H9 (cell line): ENCODE data around the gene SLC25A46. TPM values are rescaled to one million over a fixed set of nuclear protein-coding genes. Genes with fewer than 3 reads are reported as not detected.

Experiments used
- DNase-seq: peaks from one replicate; pipeline ENCODE4 v3.0.0-alpha.2; 2017
- H2AFZ ChIP-seq: one replicate; pipeline ENCODE4 v1.6.1; 2013; ENCODE audit warnings: mild to moderate bottlenecking, low read length, control low read depth, moderate library complexity
- H2AK5ac ChIP-seq: 2 replicates; pipeline ENCODE4 v1.6.1; 2013; ENCODE audit warnings: low read length, control low read depth, mixed read lengths; ENCODE audit not compliant: insufficient read length
- H2BK120ac ChIP-seq: one replicate; pipeline ENCODE4 v1.6.1; 2013; ENCODE audit warnings: low read depth, mild to moderate bottlenecking, low read length, control low read depth, inconsistent platforms; ENCODE audit not compliant: poor library complexity, severe bottlenecking
- H2BK12ac ChIP-seq: 2 replicates; pipeline ENCODE4 v1.6.1; 2013; ENCODE audit warnings: low read length, control low read depth, mixed read lengths, low read depth; ENCODE audit not compliant: insufficient read length
- H2BK15ac ChIP-seq: 2 replicates; pipeline ENCODE4 v1.6.1; 2013; ENCODE audit warnings: low read depth, low read length, control low read depth
- H2BK20ac ChIP-seq: one replicate; pipeline ENCODE4 v1.6.1; 2013; ENCODE audit warnings: low read depth, mild to moderate bottlenecking, low read length, control low read depth, inconsistent platforms; ENCODE audit not compliant: poor library complexity, severe bottlenecking
- H2BK5ac ChIP-seq: 2 replicates; pipeline ENCODE4 v1.6.1; 2013; ENCODE audit warnings: low read length, control low read depth, mixed read lengths; ENCODE audit not compliant: insufficient read length
- H3K14ac ChIP-seq: 2 replicates; pipeline ENCODE4 v1.6.1; 2013; ENCODE audit warnings: low read length, control low read depth; ENCODE audit not compliant: insufficient read depth
- H3K18ac ChIP-seq: 2 replicates; pipeline ENCODE4 v1.6.1; 2013; ENCODE audit warnings: low read depth, mild to moderate bottlenecking, mixed read lengths, low read length, control low read depth; ENCODE audit not compliant: insufficient read length
- H3K23ac ChIP-seq: 2 replicates; pipeline ENCODE4 v1.6.1; 2013; ENCODE audit warnings: low read length, control low read depth, mixed read lengths, low read depth; ENCODE audit not compliant: insufficient read length
- H3K23me2 ChIP-seq: 2 replicates; pipeline ENCODE4 v1.6.1; 2013; ENCODE audit warnings: low read depth, mild to moderate bottlenecking, mixed read lengths, low read length, control low read depth; ENCODE audit not compliant: insufficient read length, poor library complexity, severe bottlenecking
- H3K27ac ChIP-seq: 2 replicates; pipeline ENCODE4 v1.5.1; 2013; ENCODE audit warnings: low read length, control low read depth, mixed read lengths, low read depth; ENCODE audit not compliant: insufficient read length
- H3K27me3 ChIP-seq: 2 replicates; pipeline ENCODE4 v1.6.1; 2013; ENCODE audit warnings: low read length, control low read depth, inconsistent platforms; ENCODE audit not compliant: insufficient read depth
- H3K4ac ChIP-seq: 2 replicates; pipeline ENCODE4 v1.6.1; 2013; ENCODE audit warnings: low read depth, mild to moderate bottlenecking, control low read depth, inconsistent platforms, low read length, moderate library complexity
- H3K4me1 ChIP-seq: 2 replicates; pipeline ENCODE4 v1.6.1; 2013; ENCODE audit warnings: low read length, control low read depth, inconsistent platforms; ENCODE audit not compliant: insufficient read depth
- H3K4me2 ChIP-seq: 2 replicates; pipeline ENCODE4 v1.6.1; 2013; ENCODE audit warnings: low read length, control low read depth, mixed read lengths; ENCODE audit not compliant: insufficient read length, insufficient read depth
- H3K56ac ChIP-seq: 2 replicates; pipeline ENCODE4 v1.6.1; 2013; ENCODE audit warnings: low read depth, mild to moderate bottlenecking, mixed read lengths, low read length, control low read depth; ENCODE audit not compliant: insufficient read length
- H3K79me1 ChIP-seq: 2 replicates; pipeline ENCODE4 v1.6.1; 2013; ENCODE audit warnings: low read depth, mild to moderate bottlenecking, moderate library complexity, low read length, control low read depth, inconsistent platforms; ENCODE audit not compliant: insufficient read depth, poor library complexity, severe bottlenecking
- H3K79me2 ChIP-seq: 2 replicates; pipeline ENCODE4 v1.6.1; 2013; ENCODE audit warnings: low read length, control low read depth, inconsistent platforms; ENCODE audit not compliant: insufficient read depth
- H3K9ac ChIP-seq: 2 replicates; pipeline ENCODE4 v1.6.1; 2013; ENCODE audit warnings: low read length, control low read depth, mixed read lengths; ENCODE audit not compliant: insufficient read length; ENCODE audit errors: extremely low read depth
- H3K9me3 ChIP-seq: one replicate; pipeline ENCODE4 v1.6.1; 2013; ENCODE audit warnings: low read depth, low read length, inconsistent platforms; ENCODE audit not compliant: control insufficient read depth
- H3T11ph ChIP-seq: one replicate; pipeline ENCODE4 v1.6.1; 2013; ENCODE audit warnings: mild to moderate bottlenecking, low read length, control low read depth, inconsistent platforms
- H4K20me1 ChIP-seq: one replicate; pipeline ENCODE4 v1.6.1; 2013; ENCODE audit not compliant: control insufficient read depth, insufficient read length, insufficient read depth
- H4K5ac ChIP-seq: 2 replicates; pipeline ENCODE4 v1.6.1; 2013; ENCODE audit warnings: low read depth, mild to moderate bottlenecking, mixed read lengths, low read length, control low read depth; ENCODE audit not compliant: insufficient read length
- H4K8ac ChIP-seq: replicated peaks from 2 replicates; pipeline ENCODE4 v1.6.1; 2013; ENCODE audit warnings: low read length, control low read depth, mixed read lengths, low read depth; ENCODE audit not compliant: insufficient read length
- H4K91ac ChIP-seq: 2 replicates; pipeline ENCODE4 v1.6.1; 2013; ENCODE audit warnings: low read depth, mild to moderate bottlenecking, moderate library complexity, mixed read lengths, low read length, control low read depth; ENCODE audit not compliant: insufficient read length
- H3K27ac Mint-ChIP-seq, 3 experiments: 2 replicates in 2 of 3; 3 replicates in 1 of 3; pipeline ENCODE4 v1.8.0; 2020 to 2021; ENCODE audit warnings: mixed read lengths in 3 of 3, mild to moderate bottlenecking in 1 of 3, moderate library complexity in 1 of 3
- H3K27me3 Mint-ChIP-seq: 2 replicates; pipeline ENCODE4 v1.8.0; 2021; ENCODE audit warnings: low read depth, mild to moderate bottlenecking, moderate library complexity, mixed read lengths
- H3K36me3 Mint-ChIP-seq, 3 experiments: 2 replicates in 2 of 3; 3 replicates in 1 of 3; pipeline ENCODE4 v1.8.0; 2020 to 2021; ENCODE audit warnings: low read depth in 3 of 3, mixed read lengths in 3 of 3; ENCODE audit not compliant: insufficient read depth in 1 of 3
- H3K4me1 Mint-ChIP-seq, 2 experiments: 2 replicates each; pipeline ENCODE4 v1.8.0; 2020; ENCODE audit warnings: mixed read lengths in 2 of 2
- H3K4me3 Mint-ChIP-seq, 2 experiments: 2 replicates in 1 of 2; 3 replicates in 1 of 2; pipeline ENCODE4 v1.8.0; 2020 to 2021; ENCODE audit warnings: mild to moderate bottlenecking in 2 of 2, mixed read lengths in 2 of 2, moderate library complexity in 1 of 2
- H3K9me3 Mint-ChIP-seq, 2 experiments: 2 replicates in 1 of 2; 3 replicates in 1 of 2; pipeline ENCODE4 v1.8.0; 2020; ENCODE audit warnings: mild to moderate bottlenecking in 2 of 2, mixed read lengths in 2 of 2, moderate library complexity in 1 of 2
- total RNA-seq: library from RNA; stranded (reverse); gene quantifications from 2 replicates; pipeline ENCODE4 v1.2.1, GENCODE V29; 2021
- TF ChIP-seq, protein P1 (sequence below): fragments of 200-600 bp; sonication (generic); conservative IDR thresholded peaks from 3 replicates; pipeline ENCODE4 v1.8.0; 2021; ENCODE audit warnings: antibody characterized with exemption, mild to moderate bottlenecking

Gene SLC25A46
- total RNA-seq, 1 experiment from 2014 or later: 26.0 TPM

GRCh38 chr5:110754181-110754580 is 15.4 kb downstream of the SLC25A46 start:
- H3K9me3 Mint-ChIP-seq: no peaks in the 10 kb centered on the region
- H3T11ph ChIP-seq: no peak overlapping the region
- H2AFZ ChIP-seq: no peak overlapping the region

More at GRCh38 chr5:110754181-110754580, 15.4 kb downstream of the SLC25A46 start:
- 0 out of 7 replicates have a peak, but pooled peaks cover 0 to 8% (median 0%) of the 10 kb centered on the region in 3 experiments for H3K36me3 Mint-ChIP-seq
- no peak overlapping the region for H3K4me3 Mint-ChIP-seq
- Histone ChIP-seq H3K9me3 (no peaks in the 10 kb centered on the region), H3K56ac (no peak overlapping the region), H2BK12ac (no peak overlapping the region), H2BK15ac (no peak overlapping the region), H2BK20ac (no peak overlapping the region), H4K5ac (no peak overlapping the region), H4K20me1 (no peaks in the 10 kb centered on the region), H3K4me2 (no peak overlapping the region), H3K79me2 (no peaks in the 10 kb centered on the region), H3K18ac (no peak overlapping the region), H2BK5ac (no peak overlapping the region), H3K14ac (no peak overlapping the region), H3K27me3 (no peaks in the 10 kb centered on the region), H4K8ac (no peak overlapping the region), H3K23me2 (no peaks in the 10 kb centered on the region), H4K91ac (no peak overlapping the region), H3K27ac (no peak overlapping the region), H3K9ac (no peak overlapping the region), H3K79me1 (no peaks in the 10 kb centered on the region), H3K4ac (no peak overlapping the region), H3K23ac (no peak overlapping the region), H3K4me1 (no peaks in the 10 kb centered on the region), H2BK120ac (no peak overlapping the region), H2AK5ac (no peak overlapping the region)
- H3K27me3 Mint-ChIP-seq: no peaks in the 10 kb centered on the region
- TF ChIP-seq, protein P1, sequence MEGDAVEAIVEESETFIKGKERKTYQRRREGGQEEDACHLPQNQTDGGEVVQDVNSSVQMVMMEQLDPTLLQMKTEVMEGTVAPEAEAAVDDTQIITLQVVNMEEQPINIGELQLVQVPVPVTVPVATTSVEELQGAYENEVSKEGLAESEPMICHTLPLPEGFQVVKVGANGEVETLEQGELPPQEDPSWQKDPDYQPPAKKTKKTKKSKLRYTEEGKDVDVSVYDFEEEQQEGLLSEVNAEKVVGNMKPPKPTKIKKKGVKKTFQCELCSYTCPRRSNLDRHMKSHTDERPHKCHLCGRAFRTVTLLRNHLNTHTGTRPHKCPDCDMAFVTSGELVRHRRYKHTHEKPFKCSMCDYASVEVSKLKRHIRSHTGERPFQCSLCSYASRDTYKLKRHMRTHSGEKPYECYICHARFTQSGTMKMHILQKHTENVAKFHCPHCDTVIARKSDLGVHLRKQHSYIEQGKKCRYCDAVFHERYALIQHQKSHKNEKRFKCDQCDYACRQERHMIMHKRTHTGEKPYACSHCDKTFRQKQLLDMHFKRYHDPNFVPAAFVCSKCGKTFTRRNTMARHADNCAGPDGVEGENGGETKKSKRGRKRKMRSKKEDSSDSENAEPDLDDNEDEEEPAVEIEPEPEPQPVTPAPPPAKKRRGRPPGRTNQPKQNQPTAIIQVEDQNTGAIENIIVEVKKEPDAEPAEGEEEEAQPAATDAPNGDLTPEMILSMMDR: no peak
- peak overlapping the region in 1 of 3 experiments; percentile 42; a peak in 1 of 7 replicates for H3K27ac Mint-ChIP-seq
- DNase-seq: no peak
- H3K4me1 Mint-ChIP-seq: no peaks in the 10 kb centered on the region; a peak in 1 of 4 replicates
